GM21825 (cell line): ENCODE results near the gene TNFAIP3.

Experiments
- ATAC-seq: cut with Tn5 transposase; IDR thresholded peaks from one replicate; pipeline ENCODE4 v1.9.1; 2021; ENCODE audit warnings: mild to moderate bottlenecking, moderate library complexity; ENCODE audit not compliant: unreplicated experiment

Gene TNFAIP3

DNA sequence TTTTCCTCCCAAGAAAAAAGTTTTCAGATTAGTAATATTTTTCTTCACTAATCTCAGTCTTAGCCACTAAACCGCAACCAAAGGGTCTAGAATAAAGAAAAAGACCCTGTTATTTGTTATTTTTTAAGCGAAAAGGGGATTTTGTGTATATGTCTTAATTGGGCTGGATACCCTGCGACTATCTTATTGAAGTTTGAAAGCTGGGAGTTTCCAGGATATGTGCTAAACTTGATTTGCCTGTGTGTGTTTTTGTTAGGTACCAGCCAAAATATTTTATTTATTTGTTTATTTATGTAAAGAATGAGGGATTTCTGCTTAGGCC is 52.4 kb downstream of the TNFAIP3 start:
- ATAC-seq = no peak

DNA sequence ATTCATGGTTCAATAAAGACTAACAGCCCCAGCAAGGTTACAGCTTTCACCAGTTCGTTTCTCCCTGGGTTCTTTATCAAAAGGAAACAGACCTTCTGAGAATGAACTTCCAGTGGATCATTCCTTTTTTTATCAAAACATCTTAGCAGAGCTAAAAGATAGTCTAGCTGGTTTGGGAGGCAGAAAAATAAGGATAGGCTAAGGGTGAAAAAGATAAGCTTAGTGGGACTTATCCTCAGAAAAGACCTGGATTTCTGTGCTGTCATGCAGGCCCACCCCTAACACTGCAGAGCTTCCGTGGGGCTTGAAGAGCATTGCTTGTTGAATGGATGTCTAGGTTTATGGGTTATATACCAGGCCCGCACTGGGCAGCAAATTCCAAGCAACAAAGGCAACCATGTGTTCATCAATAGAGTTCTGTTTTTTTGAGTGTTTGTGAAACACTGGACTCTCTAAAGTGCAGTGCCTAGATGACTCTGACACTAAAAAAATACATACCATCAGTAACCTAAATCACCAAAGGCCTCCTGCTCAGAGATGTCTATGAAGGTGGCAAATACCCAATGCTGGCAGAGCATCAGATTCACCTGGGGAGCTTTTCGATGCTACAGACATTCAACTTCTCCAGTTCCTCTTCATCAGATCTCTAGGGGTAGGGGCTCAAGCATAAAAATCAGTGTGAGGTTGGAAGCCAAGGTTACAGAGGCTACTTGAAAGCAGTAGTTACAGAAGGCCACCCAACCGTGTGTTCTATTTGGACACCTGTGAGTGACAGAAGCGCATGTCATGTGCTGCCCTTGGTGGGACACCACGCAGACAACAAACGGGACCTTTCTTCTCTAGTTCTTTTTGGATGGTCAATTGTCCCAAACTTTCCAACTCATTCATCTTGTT is 53.0 kb downstream of the TNFAIP3 start:
- peak; percentile 44 for ATAC-seq

- peak; percentile 36 for ATAC-seq
Observed at GRCh38 chr6:137921823-137922222, 54.8 kb downstream of the TNFAIP3 start.

DNA sequence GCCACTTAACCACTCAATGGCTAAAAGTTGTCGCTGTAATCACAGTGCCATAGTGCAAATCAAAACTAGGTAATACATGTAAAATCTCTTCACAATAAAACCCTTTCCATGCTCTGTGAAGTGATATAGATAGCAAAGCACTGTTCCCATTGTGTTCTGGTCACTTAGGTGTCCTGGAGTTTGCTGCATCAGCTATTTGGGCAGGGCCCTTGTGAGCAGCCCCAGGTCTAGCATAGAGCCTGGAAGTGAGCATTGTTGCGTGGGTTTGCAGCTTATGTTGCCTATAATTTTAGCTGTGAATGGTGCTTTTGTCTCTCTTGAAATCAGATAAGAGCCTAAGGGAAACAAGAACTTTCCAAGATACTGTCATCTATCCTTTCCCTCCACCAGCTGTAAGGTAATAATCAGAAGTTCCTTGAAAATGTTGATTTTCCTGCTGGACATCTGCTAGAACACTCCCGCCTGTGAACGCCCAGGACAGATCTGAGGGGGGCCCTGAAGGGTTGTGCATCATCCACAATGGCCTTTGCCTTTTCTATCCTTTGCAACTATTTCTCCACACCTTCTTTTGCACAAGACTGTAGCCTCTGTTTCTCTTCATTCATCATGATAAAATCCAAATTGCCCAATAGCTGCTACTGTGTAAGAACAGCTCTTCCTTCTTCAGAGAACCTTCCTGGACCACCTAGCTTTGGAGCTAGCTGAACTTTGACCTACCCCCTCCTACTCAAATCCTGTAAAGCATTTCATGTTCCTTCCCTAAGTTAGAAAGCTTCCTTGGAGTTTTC is 57.0 kb downstream of the TNFAIP3 start:
- no peak for ATAC-seq

- ATAC-seq = no peak
Observed at GRCh38 chr6:137925141-137925698, 58.2 kb downstream of the TNFAIP3 start.

DNA sequence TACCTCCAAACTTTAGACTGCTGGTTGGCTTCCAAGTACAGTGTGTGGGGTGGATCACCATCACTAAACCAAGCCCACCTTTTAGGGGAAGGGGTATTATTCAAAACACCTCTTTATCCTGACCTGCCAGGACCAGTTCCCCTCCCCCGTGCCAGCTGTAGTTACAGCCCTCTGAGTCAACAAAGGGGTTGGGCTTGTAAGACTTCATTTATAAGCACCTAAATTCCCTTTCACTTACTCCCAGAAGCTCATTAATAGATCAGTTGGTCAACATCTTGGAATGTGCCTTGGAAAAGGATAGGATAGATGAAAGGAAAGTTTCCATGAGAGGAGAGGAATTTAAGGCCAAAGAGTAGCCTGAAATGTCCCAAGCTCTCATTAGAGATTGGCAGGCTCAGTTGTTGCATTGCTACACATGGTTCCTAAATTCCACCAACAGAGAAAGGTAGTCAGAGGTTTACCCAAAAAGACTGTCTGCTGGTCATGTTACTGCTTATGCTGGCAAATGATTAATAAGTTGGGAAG is 59.2 kb downstream of the TNFAIP3 start:
- no peak for ATAC-seq

GRCh38 chr6:137926985-137927384 is 59.9 kb downstream of the TNFAIP3 start:
- ATAC-seq = no peak

DNA sequence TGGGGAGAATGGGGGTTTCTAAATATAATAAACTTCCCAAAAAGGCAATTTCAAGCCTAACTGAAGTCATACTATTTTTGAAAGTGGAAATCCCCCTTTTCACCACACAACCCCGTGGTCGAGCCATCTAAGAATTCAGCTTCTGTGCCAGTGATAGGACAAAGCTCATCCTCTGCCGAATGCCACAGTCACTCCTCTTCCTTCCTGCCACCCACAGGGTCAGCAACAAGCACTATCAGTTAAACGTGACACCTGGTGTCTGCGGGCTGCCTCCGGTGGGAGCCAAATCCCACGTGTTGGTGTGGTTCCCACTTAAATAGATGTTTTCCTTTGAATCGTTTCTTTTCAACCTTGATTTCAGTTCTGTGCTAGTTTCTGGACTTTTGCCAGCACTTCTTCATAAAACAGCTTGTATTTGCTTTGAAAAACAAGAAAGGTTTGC is 60.7 kb downstream of the TNFAIP3 start:
- ATAC-seq = peak; percentile 91

DNA sequence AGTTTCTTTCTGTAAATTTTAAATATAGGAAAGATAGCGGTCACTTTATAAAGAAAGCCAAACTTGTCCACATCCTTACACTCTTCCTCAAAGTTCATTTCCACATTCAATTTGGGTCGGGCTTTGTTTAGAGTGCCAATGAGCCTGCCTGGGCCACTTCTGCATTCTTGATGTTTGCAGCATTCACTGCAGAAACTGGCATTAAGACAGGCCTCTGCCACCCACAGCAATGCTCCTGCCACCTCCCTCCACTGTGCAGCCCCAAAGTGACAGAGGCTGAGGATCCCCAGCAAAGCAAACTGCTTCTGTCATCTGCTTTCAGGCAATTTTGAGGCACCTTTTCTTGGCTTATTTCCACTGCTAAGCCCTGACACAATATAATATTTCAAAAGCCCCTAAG is 61.2 kb downstream of the TNFAIP3 start:
- no peak for ATAC-seq

GRCh38 chr6:137931849-137932465 is 64.9 kb downstream of the TNFAIP3 start:
- no peak for ATAC-seq
